ENCODE measurements around the gene ALKBH7.
"Not testable (repeated sequence)": the region's sequence is repeated elsewhere in the genome, so short reads cannot be mapped to it uniquely, and the experiment has no call there.

Gene ALKBH7, protein sequence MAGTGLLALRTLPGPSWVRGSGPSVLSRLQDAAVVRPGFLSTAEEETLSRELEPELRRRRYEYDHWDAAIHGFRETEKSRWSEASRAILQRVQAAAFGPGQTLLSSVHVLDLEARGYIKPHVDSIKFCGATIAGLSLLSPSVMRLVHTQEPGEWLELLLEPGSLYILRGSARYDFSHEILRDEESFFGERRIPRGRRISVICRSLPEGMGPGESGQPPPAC

DNA sequence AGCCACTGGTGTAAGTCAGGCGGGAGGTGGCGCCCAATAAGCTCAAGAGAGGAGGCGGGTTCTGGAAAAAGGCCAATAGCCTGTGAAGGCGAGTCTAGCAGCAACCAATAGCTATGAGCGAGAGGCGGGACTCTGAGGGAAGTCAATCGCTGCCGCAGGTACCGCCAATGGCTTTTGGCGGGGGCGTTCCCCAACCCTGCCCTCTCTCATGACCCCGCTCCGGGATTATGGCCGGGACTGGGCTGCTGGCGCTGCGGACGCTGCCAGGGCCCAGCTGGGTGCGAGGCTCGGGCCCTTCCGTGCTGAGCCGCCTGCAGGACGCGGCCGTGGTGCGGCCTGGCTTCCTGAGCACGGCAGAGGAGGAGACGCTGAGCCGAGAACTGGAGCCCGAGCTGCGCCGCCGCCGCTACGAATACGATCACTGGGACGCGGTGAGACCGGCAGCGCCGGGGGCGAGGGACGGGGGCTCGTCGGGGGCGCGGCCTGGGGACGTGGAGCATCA lies at the start of gene ALKBH7:
TSS of gene ALKBH7 (plus strand) at position 201 of the 502 bp plus-strand sequence. CDS start at position 228, 27 bp downstream.
- peak; percentile 97 for DNase-seq

DNA sequence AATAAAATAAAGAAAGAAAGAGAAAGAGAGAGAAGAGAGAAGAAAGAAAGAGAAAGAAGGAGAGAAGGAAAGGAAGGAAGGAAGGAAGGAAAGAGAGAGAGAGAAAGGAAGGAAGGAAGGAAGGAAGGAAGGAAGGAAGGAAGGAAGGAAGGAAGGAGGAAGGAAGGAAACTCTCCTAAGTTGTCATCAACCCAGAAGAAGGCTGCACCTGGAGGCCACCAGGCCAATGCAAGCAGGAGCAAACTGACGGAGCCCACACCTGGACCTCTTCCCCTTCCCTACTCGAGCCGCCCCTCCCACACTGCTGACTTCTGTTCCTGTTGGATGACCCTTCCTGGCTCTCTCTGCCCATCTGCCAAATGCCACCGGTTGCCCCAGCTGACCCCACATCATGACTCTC lies 47.8 kb upstream of the ALKBH7 start:
- no peak for DNase-seq

DNA sequence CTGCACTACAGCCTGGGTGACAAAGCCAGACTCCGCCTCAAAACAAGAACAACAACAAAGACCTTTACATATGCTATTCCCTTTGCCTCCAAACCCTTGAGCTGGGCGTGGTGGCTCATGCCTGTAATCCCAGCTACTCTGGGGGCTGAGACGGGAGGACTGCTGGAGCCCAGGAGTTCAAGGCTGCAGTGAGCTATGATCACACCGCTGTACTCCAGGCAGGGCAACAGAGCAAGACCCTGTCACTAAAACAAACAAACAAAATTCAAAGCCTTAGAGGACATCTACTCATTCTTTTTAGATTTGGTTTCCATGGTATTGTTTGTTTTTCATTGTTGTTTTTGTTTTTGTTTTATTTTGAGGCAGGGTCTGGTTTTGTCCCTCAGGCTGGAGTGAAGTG lies 47.0 kb upstream of the ALKBH7 start:
- no peak for DNase-seq

DNA sequence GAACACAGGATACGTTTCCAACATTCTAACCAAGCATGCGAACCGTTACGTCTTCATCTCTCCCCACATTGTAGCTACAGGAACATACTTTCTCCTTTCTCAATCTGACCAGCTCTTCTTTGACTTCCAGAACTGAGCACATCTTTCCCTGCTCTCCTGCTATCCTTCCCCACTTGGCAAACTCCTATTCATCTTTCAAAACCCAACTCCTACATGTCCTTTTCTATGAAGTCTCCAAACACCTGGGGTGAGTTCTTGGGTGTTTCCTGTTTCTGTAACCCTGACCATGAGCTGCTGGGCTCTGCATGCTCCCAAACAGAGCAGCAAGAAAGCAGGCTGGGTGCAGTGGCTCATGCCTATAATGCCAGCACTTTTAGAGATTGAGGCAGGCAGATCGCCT lies 45.8 kb upstream of the ALKBH7 start:
- no peak for DNase-seq

DNA sequence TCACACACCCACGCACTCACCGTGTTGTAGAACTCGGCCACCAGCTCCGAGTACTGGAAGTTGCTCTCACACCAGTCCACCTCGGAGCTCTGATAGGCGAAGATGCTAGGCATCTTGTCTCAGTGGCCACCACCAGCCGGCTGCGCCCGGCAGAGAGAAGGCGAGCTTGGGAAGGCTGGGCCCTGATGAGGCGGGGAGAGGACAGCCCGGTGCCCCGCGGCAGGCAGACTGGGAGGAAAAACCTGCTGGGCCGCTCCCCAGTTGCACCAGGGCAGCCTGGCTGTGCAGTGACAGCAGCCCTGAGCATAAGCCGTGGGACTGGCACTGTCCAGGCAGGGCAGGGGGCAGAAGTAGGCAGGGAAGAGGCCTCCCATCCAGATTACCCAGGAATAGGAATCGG lies 39.2 kb upstream of the ALKBH7 start, which contains the start of gene ACER1:
TSS of gene ACER1 (minus strand) at position 174 of the 400 bp plus-strand sequence. CDS start at position 113, 61 bp downstream.
- no peak for DNase-seq

DNA sequence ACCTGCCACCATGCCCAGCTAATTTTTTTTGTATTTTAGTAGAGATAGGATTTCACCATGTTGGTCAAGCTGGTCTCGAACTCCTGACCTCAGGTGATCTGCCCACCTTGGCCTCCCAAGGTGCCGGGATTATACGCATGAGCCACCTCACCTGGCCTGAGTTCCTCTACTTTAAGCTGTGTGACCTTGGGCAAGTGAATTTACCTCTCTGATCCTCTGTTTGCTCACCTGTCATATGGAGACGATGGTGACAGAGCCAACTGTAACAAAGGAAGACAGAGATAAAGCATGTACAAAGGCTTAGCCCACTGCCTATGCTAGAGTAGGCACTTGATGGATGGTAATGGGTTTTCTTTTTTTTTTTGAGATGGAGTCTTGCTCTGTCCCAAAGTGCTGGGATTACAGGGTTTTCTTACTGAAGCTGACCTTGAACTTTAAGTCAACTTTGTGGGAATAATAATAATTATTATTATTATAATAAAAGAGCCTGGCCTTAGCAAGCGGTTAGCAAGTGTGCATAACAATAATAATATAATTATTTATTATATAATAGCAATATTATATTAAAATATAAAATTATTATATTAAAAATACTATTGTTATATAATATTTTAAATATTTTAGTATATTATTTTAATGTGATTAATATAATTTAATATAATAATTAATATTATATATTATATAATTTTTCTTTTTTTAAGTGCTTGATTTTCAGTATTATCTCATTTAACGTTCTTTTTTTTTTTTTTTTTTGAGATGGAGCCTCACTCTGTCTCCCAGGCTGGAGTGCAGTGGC lies 37.9 kb upstream of the ALKBH7 start:
- DNase-seq = no peak

DNA sequence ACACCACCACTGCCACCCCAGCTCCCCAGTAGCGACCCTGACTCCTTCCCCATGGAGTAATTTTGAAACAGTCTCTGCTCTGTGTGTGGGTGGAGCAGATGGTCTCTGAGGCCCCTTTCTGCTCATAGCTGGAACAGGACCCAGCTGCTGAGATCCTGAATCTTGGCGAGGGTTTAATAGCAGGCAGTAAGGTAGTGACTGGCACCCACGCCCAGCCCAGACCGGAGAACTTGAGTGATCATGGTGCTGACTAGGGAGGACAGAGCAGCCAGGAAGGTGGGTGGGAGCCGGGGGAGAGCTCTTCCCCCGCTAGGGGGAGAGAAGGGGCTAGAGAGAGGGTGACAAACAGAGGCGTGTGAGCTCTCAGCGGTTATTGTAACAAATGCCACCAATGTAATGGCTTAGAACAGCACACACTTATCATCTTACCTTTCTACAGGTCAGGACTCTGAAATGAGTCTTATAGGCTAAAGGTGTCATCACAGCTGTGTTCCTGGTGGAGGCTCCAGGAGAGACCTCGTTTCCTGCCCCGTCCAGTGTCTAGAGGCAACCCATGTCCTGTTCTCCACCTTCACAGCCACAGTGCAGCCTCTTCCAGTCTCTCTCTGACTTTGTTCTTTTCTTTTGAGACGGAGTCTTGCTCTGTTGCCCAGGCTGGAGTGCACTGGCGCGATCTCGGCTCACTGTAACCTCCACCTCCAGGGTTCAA lies 31.9 kb upstream of the ALKBH7 start:
- no peak for DNase-seq

DNA sequence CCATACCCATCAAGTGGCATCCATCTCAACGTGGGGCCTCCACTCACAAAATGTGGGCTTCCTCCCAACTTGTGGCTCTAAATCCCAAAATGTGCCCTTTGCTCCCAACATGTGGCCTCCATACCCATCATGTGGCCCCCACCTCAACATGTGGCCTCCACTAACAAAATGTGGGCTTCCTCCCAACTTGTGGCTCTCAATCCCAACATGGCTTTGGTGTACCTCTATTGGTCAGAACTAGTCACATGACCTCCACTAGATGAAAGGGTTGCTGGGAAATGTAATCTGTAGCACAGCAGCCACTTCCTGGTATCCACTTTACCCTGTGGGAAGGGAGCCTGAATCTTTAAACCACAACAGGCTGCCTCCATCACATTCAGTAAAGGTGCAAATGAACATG lies 29.1 kb upstream of the ALKBH7 start:
- DNase-seq = no peak

DNA sequence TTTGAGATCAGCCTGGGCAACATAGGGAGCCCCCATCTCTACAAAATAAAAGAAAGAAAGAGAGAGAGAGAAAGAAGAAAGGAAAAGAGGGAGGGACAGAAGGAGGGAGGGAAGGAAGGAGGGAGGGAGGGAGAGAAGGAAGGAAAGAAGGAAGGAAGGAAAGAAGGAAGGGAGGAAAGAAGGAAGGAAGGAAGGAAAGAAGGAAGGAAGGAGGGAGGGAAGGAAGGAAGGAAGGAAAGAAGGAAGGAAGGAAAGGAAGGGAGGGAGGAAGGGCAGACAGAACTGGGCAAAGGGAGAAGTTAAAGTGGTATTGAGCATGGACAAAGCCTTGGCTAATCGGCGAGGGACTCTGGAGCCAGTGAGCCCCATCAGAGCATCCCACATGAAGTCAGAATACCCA lies 23.3 kb upstream of the ALKBH7 start:
- not testable (repeated sequence) for DNase-seq

DNA sequence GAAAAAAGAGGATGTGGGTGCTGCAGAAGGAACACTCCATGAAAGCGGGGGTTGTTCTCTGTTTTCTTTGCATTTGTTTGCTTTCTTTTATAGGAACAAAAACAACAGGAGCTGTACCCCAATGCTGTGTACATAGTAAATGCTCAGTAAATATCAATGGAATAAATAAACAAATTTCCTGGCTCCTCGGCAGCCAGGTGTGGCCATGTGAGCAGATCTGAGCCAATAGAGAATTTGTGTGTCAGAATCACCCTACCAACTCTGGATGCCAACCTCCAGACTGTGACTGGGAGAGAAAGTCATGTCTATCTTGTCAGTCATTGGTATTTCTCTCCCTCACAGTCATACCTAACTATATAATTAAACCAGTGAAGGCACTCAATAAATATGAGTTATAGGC lies 21.9 kb upstream of the ALKBH7 start:
- no peak for DNase-seq

DNA sequence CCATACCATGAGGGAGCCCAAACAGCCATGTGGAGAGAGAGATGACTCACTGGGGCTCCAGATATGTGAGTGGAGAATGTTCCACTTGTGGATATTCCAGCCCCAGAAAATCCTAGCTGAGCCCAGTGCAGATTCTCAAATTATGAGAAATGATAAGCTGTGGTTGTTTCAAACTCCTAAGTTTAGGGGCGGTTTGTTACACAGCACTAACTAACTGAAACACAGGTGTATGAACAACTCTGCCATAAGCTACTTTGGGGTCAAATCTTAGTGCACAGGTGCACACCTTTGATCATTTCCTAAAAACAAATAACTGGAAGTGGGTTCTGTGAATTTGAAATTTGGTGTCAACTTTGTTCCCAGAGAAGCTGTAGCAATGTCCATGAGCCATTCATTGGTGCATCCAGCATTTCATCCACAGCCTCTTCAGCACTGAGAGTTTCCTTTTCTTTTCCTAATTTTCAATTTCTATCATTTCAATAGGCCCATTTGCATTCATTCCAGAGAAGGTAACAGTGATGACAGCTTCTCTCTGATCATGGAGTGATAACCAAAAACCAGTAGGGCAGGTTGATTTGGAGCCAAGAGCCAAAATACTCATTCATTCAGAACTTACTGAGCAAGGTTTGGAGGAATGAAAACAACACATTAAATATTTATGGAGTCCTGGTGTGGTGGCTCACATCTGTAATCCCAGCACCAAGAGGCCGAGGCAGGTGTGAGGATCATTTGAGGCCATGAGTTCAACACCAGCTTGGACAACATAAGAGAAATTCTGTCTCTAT lies 20.0 kb upstream of the ALKBH7 start:
- no peak for DNase-seq

DNA sequence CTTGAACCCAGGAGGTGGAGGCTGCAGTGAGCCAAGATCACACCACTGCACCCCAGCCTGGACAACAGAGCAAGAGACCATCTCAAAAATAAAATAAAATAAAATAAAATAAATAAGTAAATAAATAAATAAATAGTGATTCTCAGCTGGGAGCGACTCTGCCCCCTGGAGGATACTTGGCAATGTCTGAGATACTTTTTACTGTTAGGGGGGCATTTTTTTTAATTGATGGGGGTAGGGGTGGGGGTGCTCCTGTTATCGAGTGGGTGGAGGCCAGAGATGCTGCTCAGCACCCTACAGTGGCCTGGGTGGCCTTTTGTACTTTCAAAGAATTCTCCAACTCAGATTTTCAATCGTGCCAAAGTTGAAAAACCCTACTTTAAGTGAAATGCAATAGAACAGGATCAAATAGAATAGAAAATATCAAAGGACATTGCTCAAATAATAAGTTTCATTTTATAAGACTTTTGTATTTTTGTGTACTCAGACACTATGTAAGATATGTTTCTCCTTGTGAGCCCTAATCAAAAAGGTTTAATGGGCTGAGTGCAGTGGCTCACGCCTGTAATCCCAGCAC lies 18.4 kb upstream of the ALKBH7 start:
- no peak for DNase-seq

DNA sequence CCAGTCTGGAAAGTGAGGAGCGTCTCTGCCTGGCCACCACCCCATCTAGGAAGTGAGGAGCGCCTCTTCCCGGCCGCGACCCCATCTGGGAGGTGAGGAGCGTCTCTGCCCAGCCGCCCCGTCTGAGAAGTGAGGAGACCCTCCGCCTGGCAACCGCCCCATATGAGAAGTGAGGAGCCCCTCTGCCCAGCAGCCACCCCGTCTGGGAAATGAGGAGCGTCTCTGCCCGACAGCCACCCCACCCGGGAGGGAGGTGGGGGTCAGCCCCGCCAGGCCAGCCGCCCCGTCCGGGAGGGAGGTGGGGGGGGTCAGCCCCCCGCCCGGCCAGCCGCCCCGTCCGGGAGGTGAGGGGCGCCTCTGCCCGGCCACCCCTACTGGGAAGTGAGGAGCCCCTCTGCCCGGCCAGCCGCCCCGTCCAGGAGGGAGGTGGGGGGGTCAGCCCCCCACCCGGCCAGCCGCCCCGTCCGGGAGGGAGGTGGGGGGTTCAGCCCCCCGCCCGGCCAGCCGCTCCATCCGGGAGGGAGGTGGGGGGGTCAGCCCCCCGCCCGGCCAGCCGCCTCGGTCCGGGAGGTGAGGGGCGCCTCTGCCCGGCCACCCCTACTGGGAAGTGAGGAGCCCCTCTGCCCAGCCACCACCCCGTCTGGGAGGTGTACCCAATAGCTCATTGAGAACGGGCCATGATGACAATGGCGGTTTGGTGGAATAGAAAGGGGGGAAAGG lies 17.1 kb upstream of the ALKBH7 start:
- DNase-seq = not testable (repeated sequence)

DNA sequence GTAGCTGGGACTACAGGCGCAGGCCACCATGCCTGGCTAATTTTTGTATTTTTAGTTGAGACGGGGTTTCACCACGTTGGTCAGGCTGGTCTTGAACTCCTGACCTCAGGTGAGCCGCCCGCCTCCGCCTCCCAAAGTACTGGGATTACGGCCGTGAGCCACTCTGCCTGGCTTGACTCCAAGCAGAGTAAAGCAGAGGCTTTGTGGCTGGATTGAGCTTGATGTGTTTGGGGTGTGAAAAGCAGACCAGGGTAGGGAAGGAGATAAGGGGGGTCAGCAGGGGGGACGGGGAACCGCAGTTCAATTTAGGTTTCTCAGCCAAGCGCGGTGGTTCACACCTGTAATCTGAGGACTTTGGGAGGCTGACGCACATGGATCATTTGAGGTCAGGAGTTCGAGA lies 15.4 kb upstream of the ALKBH7 start:
- DNase-seq = no peak

DNA sequence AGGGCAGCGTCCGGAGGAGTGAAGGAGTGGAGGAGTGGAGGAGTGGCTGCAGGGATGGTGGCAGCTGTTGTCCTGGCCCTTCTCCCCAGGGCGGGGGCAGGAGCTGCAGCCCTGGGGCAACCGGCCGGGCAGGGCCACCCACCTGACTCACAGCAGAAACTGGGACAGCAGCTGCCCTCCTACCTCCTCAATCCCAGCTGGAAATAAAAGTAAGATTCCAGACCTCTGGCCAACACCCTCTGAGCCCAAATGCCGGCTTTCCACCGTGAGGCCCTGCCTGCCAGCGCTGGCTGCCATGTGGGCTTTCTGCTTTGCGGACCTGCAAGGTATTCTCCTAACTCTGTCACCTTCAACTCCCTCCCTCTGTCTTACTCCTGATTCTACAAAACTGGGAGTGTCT lies 14.6 kb upstream of the ALKBH7 start:
- DNase-seq = no peak

DNA sequence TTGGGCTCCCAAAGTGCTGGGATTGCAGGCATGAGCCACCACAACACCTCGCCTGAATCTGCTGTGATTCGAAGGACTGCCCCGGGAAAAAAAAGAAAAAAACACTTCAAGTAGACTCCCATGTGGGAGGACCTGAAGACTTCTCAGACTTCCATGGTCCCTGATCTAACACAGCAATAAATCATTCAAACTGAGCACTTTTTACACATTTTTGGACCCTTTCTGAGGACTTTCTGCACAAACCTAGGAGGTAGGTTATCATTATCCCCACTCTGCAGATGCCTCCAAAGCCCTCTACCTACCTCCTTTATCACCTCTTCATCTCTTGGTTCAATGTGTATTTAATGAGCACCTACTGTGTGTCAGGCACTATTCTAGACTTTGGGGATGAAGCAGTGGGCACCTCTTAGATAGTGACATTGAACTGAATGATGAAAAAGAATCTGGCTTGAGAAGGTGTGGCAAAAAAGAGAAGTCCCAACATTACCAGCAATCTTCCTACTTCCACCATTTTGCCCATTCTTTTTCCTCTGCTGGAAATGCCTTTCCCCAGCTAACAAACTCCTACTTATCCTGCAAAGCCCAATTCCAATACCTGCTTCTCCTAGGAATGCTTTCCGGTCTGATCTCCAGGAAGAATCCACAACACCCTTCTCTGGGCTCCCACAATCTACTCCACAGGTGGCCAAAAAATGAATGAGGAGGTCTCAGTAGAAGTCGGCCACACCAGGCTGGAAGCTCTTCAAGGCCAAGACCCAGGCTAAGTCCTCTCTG lies 12.8 kb upstream of the ALKBH7 start:
- no peak for DNase-seq

DNA sequence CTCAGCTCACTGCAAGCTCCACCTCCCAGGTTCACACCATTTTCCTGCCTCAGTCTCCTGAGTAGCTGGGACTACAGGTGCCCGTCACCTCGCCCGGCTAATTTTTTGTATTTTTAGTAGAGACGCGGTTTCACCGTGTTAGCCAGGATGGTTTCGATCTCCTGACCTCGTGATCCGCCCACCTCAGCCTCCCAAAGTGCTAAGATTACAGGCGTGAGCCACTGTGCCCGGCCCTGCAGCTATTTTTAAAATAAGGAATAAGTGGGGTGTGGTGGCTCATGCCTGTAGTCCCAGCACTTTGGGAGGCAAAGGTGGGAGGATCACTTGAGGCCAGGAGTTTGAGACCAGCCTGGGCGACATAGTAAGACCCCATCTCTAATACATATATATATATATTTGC lies 12.1 kb upstream of the ALKBH7 start:
- DNase-seq = not testable (repeated sequence)

DNA sequence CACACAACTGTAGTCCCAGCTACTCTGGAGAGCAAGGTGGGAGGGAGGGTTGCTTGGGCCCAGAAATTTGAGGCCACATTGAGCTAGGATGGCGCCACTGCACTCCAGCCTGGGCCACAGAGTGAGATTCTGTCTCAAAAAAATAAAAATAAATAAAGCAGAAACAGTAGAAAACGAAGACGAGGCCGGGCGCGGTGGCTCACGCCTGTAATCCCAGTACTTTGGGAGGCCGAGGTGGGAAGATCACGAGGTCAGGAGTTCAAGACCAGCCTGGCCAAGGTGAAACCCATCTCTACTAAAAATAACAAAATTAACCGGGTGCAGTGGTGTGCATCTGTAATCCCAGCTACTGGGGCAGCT lies 11.8 kb upstream of the ALKBH7 start:
- not testable (repeated sequence) for DNase-seq

DNA sequence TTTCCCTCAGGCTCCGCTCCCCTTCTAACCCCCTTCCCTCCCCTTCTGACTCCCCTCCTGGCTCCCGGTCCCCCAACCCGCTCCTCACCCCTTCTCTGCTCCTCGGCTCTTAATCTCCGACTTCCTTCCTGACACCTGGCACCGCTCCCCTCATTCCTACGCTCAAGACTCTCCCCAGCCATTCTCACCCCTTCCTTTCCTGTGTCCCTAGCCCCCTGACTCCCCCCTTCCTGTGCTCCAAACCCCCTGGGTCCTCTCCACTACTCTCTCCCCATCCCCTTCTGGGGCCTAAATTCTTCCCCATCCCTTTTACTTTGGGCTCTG lies 10.6 kb upstream of the ALKBH7 start:
- no peak for DNase-seq

DNA sequence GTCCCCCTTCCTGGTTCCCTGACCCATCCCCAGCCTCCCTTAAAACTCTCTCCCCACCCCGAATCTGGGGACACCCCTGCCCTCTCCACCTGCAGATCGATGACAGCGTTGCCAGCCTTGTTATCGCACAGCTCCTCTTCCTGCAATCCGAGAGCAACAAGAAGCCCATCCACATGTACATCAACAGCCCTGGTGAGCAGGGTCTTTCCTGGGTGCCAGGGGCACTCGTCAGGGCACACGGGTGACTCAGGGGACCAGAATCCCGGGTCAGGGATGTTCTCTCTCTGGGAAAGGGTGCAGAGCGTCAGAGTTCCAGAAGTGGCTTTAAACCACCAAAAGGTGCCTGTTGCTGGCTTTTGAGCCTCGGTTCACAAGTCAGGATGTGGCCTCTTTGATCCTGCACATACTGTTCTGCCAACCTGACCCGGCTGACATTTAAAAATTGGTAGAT lies 10.2 kb upstream of the ALKBH7 start:
- DNase-seq = peak; percentile 39

DNA sequence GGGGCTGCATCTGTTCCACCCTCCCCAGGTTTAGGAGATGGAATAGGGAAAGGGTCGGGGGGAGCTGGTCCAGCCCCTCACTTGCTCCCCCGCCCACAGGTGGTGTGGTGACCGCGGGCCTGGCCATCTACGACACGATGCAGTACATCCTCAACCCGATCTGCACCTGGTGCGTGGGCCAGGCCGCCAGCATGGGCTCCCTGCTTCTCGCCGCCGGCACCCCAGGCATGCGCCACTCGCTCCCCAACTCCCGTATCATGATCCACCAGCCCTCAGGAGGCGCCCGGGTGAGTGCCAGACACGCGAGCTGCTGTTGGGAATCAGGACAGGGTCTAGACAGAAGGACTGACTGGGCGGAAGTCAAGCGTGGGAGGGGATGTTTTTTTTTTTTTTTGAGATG lies 8.2 kb upstream of the ALKBH7 start:
- DNase-seq = no peak

Data from activated gamma-delta T cell treated with Interleukin-2 at 50 U/mL for 16 hours (primary cell).